A549 (cell line): Measurements from ENCODE around the gene NCAPH2. TPM values are rescaled to one million over a fixed set of nuclear protein-coding genes. Genes with fewer than 3 reads are reported as not detected.

Source experiments
- ATAC-seq, 2 experiments: fragments of 200-7000 bp in 1 of 2; fragments of >200 bp in 1 of 2; cut with Nextera tagmentation in 1 of 2; cut with Tn5 transposase in 1 of 2; 3 replicates each; pipeline versions ENCODE4 v1.8.0 to v1.9.1; 2018 to 2020; ENCODE audit warnings: mild to moderate bottlenecking in 1 of 2, moderate library complexity in 1 of 2
- CTCF ChIA-PET: fragments of 300-600 bp; sonication (Branson Sonifier 250); formaldehyde crosslinking; extraction: SDS; loops from one replicate; lab custom pipeline; 2021; ENCODE audit warnings: antibody characterized with exemption, inconsistent platforms; lab: Yijun Ruan, JAX
- POLR2A ChIA-PET: fragments of 350-600 bp; formaldehyde crosslinking; extraction: SDS; loops from one replicate; lab custom pipeline; 2021; ENCODE audit warnings: antibody characterized with exemption, inconsistent platforms; lab: Yijun Ruan, JAX
- DNase-seq, 2 experiments: peaks; one replicate each; pipeline versions ENCODE4 v3.0.0 to v3.0.0-alpha.2; 2011 to 2016; ENCODE audit warnings: low read depth in 1 of 2, low spot score in 1 of 2
- FAIRE-seq: peaks from 2 replicates; lab custom pipeline; 2011; peaks lifted over from hg19 to GRCh38; lab: Jason Lieb, UNC
- H3K27ac ChIP-seq, 2 experiments: fragments of >200 bp; sonication (Bioruptor Twin); formaldehyde crosslinking; 3 replicates each; pipeline ENCODE4 v1.5.1; 2016 to 2017
- H3K4me1 ChIP-seq: fragments of >200 bp; sonication (Bioruptor Twin); formaldehyde crosslinking; 3 replicates; pipeline ENCODE4 v1.6.1; 2016
- H3K4me2 ChIP-seq: fragments of >200 bp; sonication (Bioruptor Twin); formaldehyde crosslinking; 3 replicates; pipeline ENCODE4 v1.6.1; 2016
- H3K4me3 ChIP-seq: fragments of >200 bp; sonication (Bioruptor Twin); formaldehyde crosslinking; 3 replicates; pipeline ENCODE4 v1.5.1; 2016
- H3K9me3 ChIP-seq: fragments of >200 bp; sonication (Bioruptor Twin); formaldehyde crosslinking; 3 replicates; pipeline ENCODE4 v1.6.1; 2016
- BHLHE40 ChIP-seq: IDR thresholded peaks from 2 replicates; pipeline ENCODE4 v1.6.1; 2012; ENCODE audit warnings: low read depth, low read length, inconsistent platforms
- CBX2 ChIP-seq: fragments of 200-600 bp; sonication (generic); IDR thresholded peaks from 2 replicates; pipeline ENCODE4 v1.6.1; 2016; ENCODE audit warnings: low read depth, mild to moderate bottlenecking, borderline replicate concordance
- CHD2 ChIP-seq: fragments of 150-350 bp; IDR thresholded peaks from 2 replicates; pipeline ENCODE4 v1.6.1; 2014; ENCODE audit warnings: low read length; ENCODE audit not compliant: partially characterized antibody
- CHD4 ChIP-seq: fragments of 200-600 bp; sonication (generic); IDR thresholded peaks from 2 replicates; pipeline ENCODE4 v1.6.1; 2016; ENCODE audit warnings: antibody characterized with exemption, mild to moderate bottlenecking, borderline replicate concordance
- CTCF ChIP-seq: fragments of >200 bp; sonication (Bioruptor Twin); formaldehyde crosslinking; IDR thresholded peaks from 3 replicates; pipeline ENCODE4 v1.5.1; 2016
- E2F6 ChIP-seq: IDR thresholded peaks from 2 replicates; pipeline ENCODE4 v1.6.1; 2012; ENCODE audit warnings: low read depth, borderline replicate concordance
- EHF ChIP-seq: fragments of 250-450 bp; sonication (Bioruptor Pico); IDR thresholded peaks from 2 replicates; pipeline ENCODE4 v1.5.0; 2020; ENCODE audit warnings: mild to moderate bottlenecking
- EHMT2 ChIP-seq: fragments of 200-600 bp; sonication (generic); IDR thresholded peaks from 2 replicates; pipeline ENCODE4 v1.6.1; 2016; ENCODE audit warnings: antibody characterized with exemption, low read depth, mild to moderate bottlenecking, moderate library complexity
- ELK1 ChIP-seq: fragments of 150-350 bp; IDR thresholded peaks from 2 replicates; pipeline ENCODE4 v1.6.1; 2014; ENCODE audit warnings: low read depth, mild to moderate bottlenecking, low read length
- HOXA7 ChIP-seq: fragments of 250-450 bp; sonication (Bioruptor Pico); IDR thresholded peaks from 2 replicates; pipeline ENCODE4 v1.5.0; 2020; ENCODE audit warnings: mild to moderate bottlenecking, moderate library complexity
- HOXB13 ChIP-seq: fragments of 250-450 bp; sonication (Bioruptor Pico); IDR thresholded peaks from 2 replicates; pipeline ENCODE4 v1.5.0; 2020; ENCODE audit warnings: low read depth, mild to moderate bottlenecking, moderate library complexity
- HOXB5 ChIP-seq: fragments of 250-450 bp; sonication (Bioruptor Pico); IDR thresholded peaks from 2 replicates; pipeline ENCODE4 v1.5.0; 2020; ENCODE audit warnings: mild to moderate bottlenecking, moderate library complexity
- NPAS2 ChIP-seq: fragments of 250-450 bp; sonication (Bioruptor Pico); IDR thresholded peaks from 2 replicates; pipeline ENCODE4 v1.8.0; 2022; ENCODE audit warnings: mild to moderate bottlenecking, moderate library complexity, borderline replicate concordance
- RAD21 ChIP-seq, 2 experiments: fragments of >200 bp in 1 of 2; sonication (Bioruptor Twin) in 1 of 2; formaldehyde crosslinking in 1 of 2; IDR thresholded peaks in 1 of 2; conservative IDR thresholded peaks in 1 of 2; 2 replicates in 1 of 2; 3 replicates in 1 of 2; pipeline ENCODE4 v1.6.1; 2012 to 2018; ENCODE audit warnings: inconsistent platforms in 1 of 2
- REST ChIP-seq: fragments of 200-600 bp; sonication (generic); IDR thresholded peaks from 2 replicates; pipeline ENCODE4 v1.6.1; 2016; ENCODE audit warnings: antibody characterized with exemption, mild to moderate bottlenecking, moderate library complexity
- RNF2 ChIP-seq: fragments of 200-600 bp; sonication (generic); IDR thresholded peaks from 2 replicates; pipeline ENCODE4 v1.6.1; 2016; ENCODE audit warnings: low read depth, mild to moderate bottlenecking, antibody characterized with exemption, moderate library complexity, borderline replicate concordance
- SMC3 ChIP-seq: fragments of >200 bp; sonication (Bioruptor Twin); formaldehyde crosslinking; IDR thresholded peaks from 3 replicates; pipeline ENCODE4 v1.6.1; 2018; ENCODE audit warnings: inconsistent platforms
- SREBF2 ChIP-seq: fragments of 450-650 bp; IDR thresholded peaks from 2 replicates; pipeline ENCODE4 v1.6.1; 2014; ENCODE audit warnings: mild to moderate bottlenecking, moderate library complexity
- TFCP2L1 ChIP-seq: fragments of 250-450 bp; sonication (Bioruptor Pico); IDR thresholded peaks from 2 replicates; pipeline ENCODE4 v1.5.0; 2021; ENCODE audit warnings: mild to moderate bottlenecking
- ZNF302 ChIP-seq: fragments of 250-450 bp; sonication (Bioruptor Pico); IDR thresholded peaks from 2 replicates; pipeline ENCODE4 v1.9.0; 2021; ENCODE audit warnings: inconsistent platforms, mild to moderate bottlenecking, moderate library complexity
- WGBS: methylation state at CpG from one replicate; pipeline ENCODE4 v1.1.6; 2017; ENCODE audit errors: missing lambda C conversion rate; 5-methylcytosine and 5-hydroxymethylcytosine counted together
- polyA plus RNA-seq, 4 experiments: library from polyadenylated mRNA; depleted of rRNA in 3 of 4; stranded (reverse); fragments of >200 nt; fragmentation: RNase III in 1 of 4; extraction: RNeasy Plus Mini Kit Qiagen cat#74134 plus additional on column Dnase treatment in 1 of 4; gene quantifications; 2 replicates in 3 of 4; 3 replicates in 1 of 4; pipeline ENCODE4 v1.2.3, GENCODE V29; 2011 to 2017

Gene NCAPH2
- polyA plus RNA-seq, 2 of the 4 experiments (the other 2 are of a cell fraction), result 14.3 to 27.7 TPM

GRCh38 chr22:50503475-50504145 lies 4.4 kb upstream of the NCAPH2 start:
- TF ChIP-seq EHF (CRISPR knock-in tag) (no peak), TFCP2L1 (CRISPR knock-in tag) (no peak), ELK1 (no peak), HOXA7 (no peak), EHMT2 (no peak), RNF2 (no peak), CHD4 (no peak), SREBF2 (no peak), BHLHE40 (no peak), CTCF (no peak), E2F6 (no peak), SMC3 (no peak), CBX2 (no peak), RAD21 (conservative IDR thresholded peaks at IDR 0.05 in 1 of 2, IDR thresholded peaks at IDR 0.05 in 1 of 2) (no peak)
- FAIRE-seq (no peak), ATAC-seq (peak in 1 of 2 experiments; percentile 27; a peak in 2 of 6 replicates), DNase-seq (no peak)
- WGBS, result 100% methylated on average over 7 of the region's 26 CpGs
- H3K9me3 ChIP-seq, result no peaks in the 10 kb centered on the region
- H3K4me2 ChIP-seq, result no peak overlapping the region
- no peak overlapping the region for H3K4me3 ChIP-seq
- H3K27ac ChIP-seq, result no peak overlapping the region
- peaks cover 7% of the 10 kb centered on the region; the same call in 1 of the 3 replicates for H3K4me1 ChIP-seq
- POLR2A ChIA-PET, result no interaction called here
- CTCF ChIA-PET, result interaction anchor here (1.8 kb wide), 1 partner anchor 252 kb away, joined by 4 read pairs; the partner anchor contains the start of gene HDAC10

GRCh38 chr22:50504369-50505211 lies 3.4 kb upstream of the NCAPH2 start:
- Histone ChIP-seq H3K9me3 (no peaks in the 10 kb centered on the region), H3K27ac (no peak overlapping the region), H3K4me1 (peaks cover 14% of the 10 kb centered on the region), H3K4me2 (no peak overlapping the region), H3K4me3 (no peak overlapping the region)
- no peak for TF ChIP-seq HOXB5 (CRISPR knock-in tag)
- ChIA-PET POLR2A (no interaction called here), CTCF (interaction anchor here (1.3 to 1.8 kb wide), 2 partner anchors 59 to 253 kb away, joined by 3 to 4 read pairs; partner anchors contain the start of genes HDAC10 and SYCE3)
- ATAC-seq, result no peak
- DNase-seq, result no peak
- 97% methylated on average over 13 of the region's 44 CpGs for WGBS
- FAIRE-seq, result no peak

- H3K9me3 ChIP-seq, result no peaks in the 10 kb centered on the region
- H3K4me3 ChIP-seq, result no peak overlapping the region
- FAIRE-seq, result no peak
- TF ChIP-seq CHD2 (no peak), NPAS2 (CRISPR knock-in tag) (no peak), RNF2 (no peak), HOXB5 (CRISPR knock-in tag) (no peak), REST (no peak), HOXB13 (CRISPR knock-in tag) (no peak), ZNF302 (CRISPR knock-in tag) (no peak)
- TF ChIP-seq, all 56 proteins: peak for 0
- ChIA-PET POLR2A (no interaction called here), CTCF (interaction anchor here (1.3 kb wide), 1 partner anchor 58 kb away, joined by 3 read pairs; the partner anchor contains the start of gene SYCE3)
- Histone ChIP-seq H3K4me2 (no peak overlapping the region), H3K27ac (no peak overlapping the region), H3K4me1 (peaks cover 15% of the 10 kb centered on the region)
- WGBS, result 86% methylated on average over 9 of the region's 14 CpGs
- DNase-seq (no peak), ATAC-seq (no peak)
Measured at GRCh38 chr22:50505276-50505775, 2.7 kb upstream of the NCAPH2 start.
